Measurements from ENCODE around the gene KLF3.

- TF ChIP-seq CTCF (IDR thresholded peaks at IDR 0.05) (no peak), POLR2AphosphoS5 (IDR thresholded peaks at IDR 0.05) (no peak)
These were observed 17.4 kb downstream of the KLF3 start for GRCh38 chr4:38681281-38681991.

All from stomach (tissue), 4 donors.